PC-3 (cell line): ENCODE measurements around the gene SCAMP4. TPM values are rescaled to one million over a fixed set of nuclear protein-coding genes. Genes with fewer than 3 reads are reported as not detected.

ENCODE experiments used
- ATAC-seq: fragments of 200-7000 bp; cut with Tn5 transposase; 2 replicates; pipeline ENCODE4 v1.9.1; 2020; ENCODE audit warnings: mild to moderate bottlenecking, moderate library complexity
- BruUV-seq: library from RNA; stranded (reverse); fragments of 400-500 nt; replicated peaks from 2 replicates; lab custom pipeline; 2021; lab: Mats Ljungman, UMichigan
- CTCF ChIA-PET: fragments of 300-600 bp; sonication (Branson Sonifier 250); formaldehyde crosslinking; loops from one replicate; lab custom pipeline; 2022; ENCODE audit warnings: antibody characterized with exemption; lab: Charles Lee
- POLR2A ChIA-PET: fragments of 300-600 bp; sonication (Branson Sonifier 250); formaldehyde crosslinking; loops from one replicate; lab custom pipeline; 2022; ENCODE audit warnings: antibody characterized with exemption; ENCODE audit not compliant: unreplicated experiment; lab: Charles Lee
- DNase-seq: peaks from one replicate; pipeline ENCODE4 v3.0.0-alpha.2; 2015
- H2AFZ ChIP-seq: fragments of 300-600 bp; sonication (generic); 2 replicates; pipeline ENCODE4 v1.6.0; 2016; ENCODE audit warnings: antibody characterized with exemption, low read length
- H3F3A ChIP-seq: fragments of 300-600 bp; sonication (generic); one replicate; pipeline ENCODE4 v1.6.0; 2017; ENCODE audit warnings: antibody characterized with exemption, low read length, control low read depth, mild to moderate bottlenecking; ENCODE audit not compliant: unreplicated experiment
- H3K27ac ChIP-seq: fragments of 300-600 bp; sonication (generic); 2 replicates; pipeline ENCODE4 v1.5.1; 2016; ENCODE audit warnings: mild to moderate bottlenecking, low read length
- H3K27me3 ChIP-seq: fragments of 300-600 bp; sonication (generic); 2 replicates; pipeline ENCODE4 v1.6.1; 2016; ENCODE audit warnings: low read length, mixed read lengths
- H3K36me3 ChIP-seq: fragments of 300-600 bp; sonication (generic); 2 replicates; pipeline ENCODE4 v1.6.1; 2016; ENCODE audit warnings: low read depth, mixed run types, low read length, mixed read lengths
- H3K4me1 ChIP-seq: fragments of 300-600 bp; sonication (generic); 2 replicates; pipeline ENCODE4 v1.5.1; 2016; ENCODE audit warnings: low read length; ENCODE audit not compliant: insufficient read depth
- H3K4me2 ChIP-seq: fragments of 300-600 bp; sonication (generic); 2 replicates; pipeline ENCODE4 v1.6.0; 2016; ENCODE audit warnings: low read length
- H3K4me3 ChIP-seq: fragments of 300-600 bp; sonication (generic); 2 replicates; pipeline ENCODE4 v1.5.1; 2016; ENCODE audit warnings: mild to moderate bottlenecking, low read length, mixed read lengths
- H3K79me2 ChIP-seq: fragments of 300-600 bp; sonication (generic); 2 replicates; pipeline ENCODE4 v1.6.1; 2017; ENCODE audit warnings: low read length, mixed read lengths
- H3K9ac ChIP-seq: fragments of 300-600 bp; sonication (generic); 2 replicates; pipeline ENCODE4 v1.6.0; 2016; ENCODE audit warnings: mild to moderate bottlenecking, low read length
- H3K9me2 ChIP-seq: fragments of 300-600 bp; sonication (generic); replicated peaks from 2 replicates; pipeline ENCODE4 v1.6.1; 2016; ENCODE audit warnings: mixed run types, low read length, mixed read lengths
- H3K9me3 ChIP-seq: fragments of 300-600 bp; sonication (generic); 2 replicates; pipeline ENCODE4 v1.6.1; 2016; ENCODE audit warnings: low read length, mixed read lengths
- H4K20me1 ChIP-seq: fragments of 300-600 bp; sonication (generic); 2 replicates; pipeline ENCODE4 v1.6.1; 2016; ENCODE audit warnings: low read length, mixed read lengths
- EZH2 ChIP-seq: fragments of 300-600 bp; sonication (generic); IDR thresholded peaks from one replicate; pipeline ENCODE4 v1.6.1; 2017; ENCODE audit warnings: antibody characterized with exemption, mild to moderate bottlenecking, low read length; ENCODE audit not compliant: unreplicated experiment
- EZH2phosphoT487 ChIP-seq: fragments of 300-600 bp; sonication (generic); IDR thresholded peaks from 2 replicates; pipeline ENCODE4 v1.6.1; 2018; ENCODE audit warnings: mild to moderate bottlenecking, antibody characterized with exemption, low read length, borderline replicate concordance
- intact Hi-C: fragments of 100-400 bp; cut with micrococcal nuclease; formaldehyde crosslinking; loops from 2 replicates; pipeline ENCODE4 v1.9.0; 2023
- total RNA-seq: library from RNA; depleted of rRNA; stranded (reverse); fragments of >200 nt; gene quantifications from 2 replicates; pipeline ENCODE4 v1.2.3, GENCODE V29; 2014
- TF ChIP-seq, protein P1 (sequence below): fragments of 300-600 bp; sonication (generic); conservative IDR thresholded peaks from 2 replicates; pipeline ENCODE4 v1.5.1; 2017; ENCODE audit warnings: antibody characterized with exemption, low read depth, mild to moderate bottlenecking, low read length

SCAMP4 gene
- total RNA-seq, 1 experiment from 2014 or later, result 61.5 TPM

- no peaks in the 10 kb centered on the region for H3K27me3 ChIP-seq
- H3K9ac ChIP-seq, result no peak overlapping the region
- DNase-seq, result no peak
- TF ChIP-seq, protein P1, sequence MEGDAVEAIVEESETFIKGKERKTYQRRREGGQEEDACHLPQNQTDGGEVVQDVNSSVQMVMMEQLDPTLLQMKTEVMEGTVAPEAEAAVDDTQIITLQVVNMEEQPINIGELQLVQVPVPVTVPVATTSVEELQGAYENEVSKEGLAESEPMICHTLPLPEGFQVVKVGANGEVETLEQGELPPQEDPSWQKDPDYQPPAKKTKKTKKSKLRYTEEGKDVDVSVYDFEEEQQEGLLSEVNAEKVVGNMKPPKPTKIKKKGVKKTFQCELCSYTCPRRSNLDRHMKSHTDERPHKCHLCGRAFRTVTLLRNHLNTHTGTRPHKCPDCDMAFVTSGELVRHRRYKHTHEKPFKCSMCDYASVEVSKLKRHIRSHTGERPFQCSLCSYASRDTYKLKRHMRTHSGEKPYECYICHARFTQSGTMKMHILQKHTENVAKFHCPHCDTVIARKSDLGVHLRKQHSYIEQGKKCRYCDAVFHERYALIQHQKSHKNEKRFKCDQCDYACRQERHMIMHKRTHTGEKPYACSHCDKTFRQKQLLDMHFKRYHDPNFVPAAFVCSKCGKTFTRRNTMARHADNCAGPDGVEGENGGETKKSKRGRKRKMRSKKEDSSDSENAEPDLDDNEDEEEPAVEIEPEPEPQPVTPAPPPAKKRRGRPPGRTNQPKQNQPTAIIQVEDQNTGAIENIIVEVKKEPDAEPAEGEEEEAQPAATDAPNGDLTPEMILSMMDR, result no peak
- TF ChIP-seq EZH2 (no peak), EZH2phosphoT487 (no peak)
- no peak overlapping the region for H3K4me3 ChIP-seq
- CTCF ChIA-PET, result interaction anchor here (0.7 kb wide), 1 partner anchor 59 kb away, joined by 10 read pairs; no protein-coding TSS in a partner anchor
- BruUV-seq, result no TSS peak
- no peak overlapping the region for H2AFZ ChIP-seq
- no peaks in the 10 kb centered on the region for H3K36me3 ChIP-seq
- POLR2A ChIA-PET, result interaction anchor here (0.5 kb wide), 2 partner anchors 16 to 1073 kb away, joined by 6 to 13 read pairs; no protein-coding TSS in a partner anchor
- no peaks in the 10 kb centered on the region for H3K9me3 ChIP-seq
- H4K20me1 ChIP-seq, result peaks cover 31% of the 10 kb centered on the region
- intact Hi-C loops, result no loop called here
- H3K4me1 ChIP-seq, result peaks cover 15% of the 10 kb centered on the region; the same call in 1 of the 2 replicates
- no peak overlapping the region for H3K4me2 ChIP-seq
- H3K79me2 ChIP-seq, result peaks cover 83% of the 10 kb centered on the region
- H3K27ac ChIP-seq, result no peak overlapping the region
- H3F3A ChIP-seq, result no peaks in the 10 kb centered on the region
- ATAC-seq, result no peak
- no peaks in the 10 kb centered on the region for H3K9me2 ChIP-seq
These were observed 47.4 kb upstream of the SCAMP4 start for GRCh38 chr19:1857648-1858326.

DNA sequence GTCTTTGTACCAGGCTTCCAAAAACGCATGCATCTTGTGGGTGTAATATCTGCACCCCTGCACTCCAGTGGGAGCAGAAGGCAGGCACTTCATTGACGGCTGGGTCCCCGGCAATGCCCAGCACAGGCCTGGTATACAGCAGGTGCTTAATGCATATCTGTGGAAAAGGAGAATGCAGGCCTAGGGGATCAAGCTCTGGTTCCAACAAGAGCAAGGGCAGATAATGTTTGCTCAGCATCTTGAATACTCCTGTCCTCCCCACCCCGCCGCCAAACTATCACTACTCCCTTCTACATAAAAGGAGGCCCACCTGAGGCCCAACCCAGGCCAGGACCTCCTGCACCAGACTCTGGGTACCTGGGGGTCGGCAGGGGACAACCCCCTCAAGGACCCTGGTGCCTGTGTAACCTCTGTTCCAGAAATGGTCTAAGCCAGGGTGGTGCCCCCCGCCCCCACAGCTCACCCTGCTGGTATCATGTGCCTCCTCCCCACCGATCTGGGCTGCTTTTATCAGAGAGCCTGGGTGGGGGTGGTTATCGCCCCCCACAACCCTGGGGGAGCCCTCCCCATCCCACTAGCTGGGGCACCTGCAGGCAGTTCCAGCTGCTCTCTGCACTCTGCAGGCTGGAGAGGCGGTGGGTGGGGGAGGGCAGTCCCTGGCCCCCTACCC, 46.7 kb upstream of the SCAMP4 start:
- ATAC-seq, result no peak
- Histone ChIP-seq H3K4me2 (no peak overlapping the region), H3K4me3 (no peak overlapping the region), H3K27ac (no peak overlapping the region), H3K9ac (no peak overlapping the region), H3K9me2 (no peaks in the 10 kb centered on the region), H4K20me1 (peaks cover 31% of the 10 kb centered on the region), H3K79me2 (peaks cover 78% of the 10 kb centered on the region), H3K36me3 (no peaks in the 10 kb centered on the region), H3K4me1 (peaks cover 15% of the 10 kb centered on the region; the same call in 1 of the 2 replicates), H3K27me3 (no peaks in the 10 kb centered on the region), H3F3A (no peaks in the 10 kb centered on the region), H2AFZ (no peak overlapping the region), H3K9me3 (no peaks in the 10 kb centered on the region)
- POLR2A ChIA-PET, result no interaction called here
- no peak for DNase-seq
- TF ChIP-seq EZH2 (no peak), EZH2phosphoT487 (no peak)
- TF ChIP-seq, protein P1, result no peak
- BruUV-seq, result no TSS peak
- intact Hi-C loops, result no loop called here
- CTCF ChIA-PET, result no interaction called here

DNA sequence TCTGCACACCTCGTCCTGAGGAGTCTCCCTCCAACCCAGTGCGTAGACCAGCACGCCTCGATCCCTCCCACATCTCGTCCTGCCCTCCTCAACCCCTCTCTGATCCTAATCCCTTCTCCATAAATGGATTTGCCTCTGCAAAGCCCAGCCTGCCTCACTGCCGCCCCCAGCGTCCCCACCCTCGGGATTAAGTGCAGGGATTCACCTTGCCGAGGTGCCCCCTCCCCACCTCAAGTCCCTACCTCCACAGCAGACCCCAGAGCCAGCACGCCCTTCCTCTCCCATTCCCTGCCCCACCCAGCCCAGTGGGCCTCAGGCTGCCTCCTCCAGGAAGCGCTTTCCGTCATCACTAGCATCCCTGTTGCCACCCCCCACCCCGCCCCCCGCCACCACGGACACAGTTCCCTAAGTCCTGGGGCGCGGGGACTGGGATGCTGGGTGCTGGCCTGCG, 45.8 kb upstream of the SCAMP4 start:
- BruUV-seq, result no TSS peak
- no peak overlapping the region for H3K27ac ChIP-seq
- POLR2A ChIA-PET, result no interaction called here

More for the DNA sequence above, 45.8 kb upstream of the SCAMP4 start:
- H3F3A ChIP-seq, result no peaks in the 10 kb centered on the region
- H3K4me3 ChIP-seq, result no peak overlapping the region
- intact Hi-C loops, result no loop called here
- H3K9me2 ChIP-seq, result no peaks in the 10 kb centered on the region
- H3K9me3 ChIP-seq, result no peaks in the 10 kb centered on the region
- H2AFZ ChIP-seq, result no peak overlapping the region
- H3K9ac ChIP-seq, result no peak overlapping the region
- H3K79me2 ChIP-seq, result peaks cover 78% of the 10 kb centered on the region
- DNase-seq, result no peak
- TF ChIP-seq, protein P1, result no peak
- TF ChIP-seq EZH2 (no peak), EZH2phosphoT487 (no peak)
- CTCF ChIA-PET, result no interaction called here
- no peaks in the 10 kb centered on the region for H3K27me3 ChIP-seq
- peaks cover 15% of the 10 kb centered on the region; the same call in 1 of the 2 replicates for H3K4me1 ChIP-seq
- H3K36me3 ChIP-seq, result no peaks in the 10 kb centered on the region
- H4K20me1 ChIP-seq, result peaks cover 31% of the 10 kb centered on the region
- ATAC-seq, result no peak
- no peak overlapping the region for H3K4me2 ChIP-seq
